NOMO-1 treated with DMSO at 0.1 percent for 48 hours (cell line): Measurements from ENCODE around the gene CAMSAP2.

Experiments
- DNase-seq: peaks from one replicate; lab custom pipeline; 2025; ENCODE audit not compliant: unreplicated experiment; lab: John Stamatoyannopoulos, UW

The CAMSAP2 gene

GRCh38 chr1:200738327-200738948 is at the start of gene CAMSAP2:
Gene CAMSAP2 (plus strand): TSS chr1:200738893. CDS start chr1:200739828, 935 bp downstream.
- peak; percentile 9 for DNase-seq

GRCh38 chr1:200692316-200692715 is 46.4 kb upstream of the CAMSAP2 start:
- no peak for DNase-seq

- no peak for DNase-seq
These were observed 45.4 kb upstream of the CAMSAP2 start for GRCh38 chr1:200693327-200693726.

GRCh38 chr1:200694738-200695137 is 44.0 kb upstream of the CAMSAP2 start:
- DNase-seq, result no peak

- DNase-seq, result no peak
These were observed 38.8 kb upstream of the CAMSAP2 start for GRCh38 chr1:200699871-200700270.

GRCh38 chr1:200704986-200705500 is 33.6 kb upstream of the CAMSAP2 start:
- no peak for DNase-seq

GRCh38 chr1:200706111-200706814 is 32.4 kb upstream of the CAMSAP2 start:
- DNase-seq, result no peak

GRCh38 chr1:200707116-200707515 is 31.6 kb upstream of the CAMSAP2 start:
- DNase-seq, result no peak

GRCh38 chr1:200708161-200708560 is 30.5 kb upstream of the CAMSAP2 start:
- no peak for DNase-seq

GRCh38 chr1:200708769-200709168 is 29.9 kb upstream of the CAMSAP2 start:
- no peak for DNase-seq

GRCh38 chr1:200710166-200710565 is 28.5 kb upstream of the CAMSAP2 start:
- DNase-seq, result no peak

- no peak for DNase-seq
These were observed 24.0 kb upstream of the CAMSAP2 start for GRCh38 chr1:200714504-200715187.

GRCh38 chr1:200720199-200720598 is 18.5 kb upstream of the CAMSAP2 start:
- DNase-seq, result no peak

- no peak for DNase-seq
These were observed 14.6 kb upstream of the CAMSAP2 start for GRCh38 chr1:200724064-200724463.

GRCh38 chr1:200727257-200727656 is 11.4 kb upstream of the CAMSAP2 start:
- no peak for DNase-seq

GRCh38 chr1:200729863-200730262 is 8.8 kb upstream of the CAMSAP2 start:
- no peak for DNase-seq

GRCh38 chr1:200731654-200732332 is 6.9 kb upstream of the CAMSAP2 start:
- no peak for DNase-seq

- DNase-seq, result no peak
These were observed 6.3 kb upstream of the CAMSAP2 start for GRCh38 chr1:200732438-200732837.

GRCh38 chr1:200733907-200734306 is 4.8 kb upstream of the CAMSAP2 start:
- no peak for DNase-seq

- DNase-seq, result no peak
These were observed 924 bp upstream of the CAMSAP2 start for GRCh38 chr1:200737647-200738291.
